Right kidney (tissue), 1 donor: ENCODE results near the gene DRAM1.

ENCODE experiments used
- DNase-seq: peaks from one replicate; pipeline ENCODE4 v3.0.0-alpha.2; 2016

The DRAM1 gene

GRCh38 chr12:101940400-101940950 lies 63.1 kb downstream of the DRAM1 start:
- DNase-seq: no peak

- DNase-seq: no peak
These were observed 64.2 kb downstream of the DRAM1 start for GRCh38 chr12:101941306-101942249.

GRCh38 chr12:101942250-101942605 lies 64.8 kb downstream of the DRAM1 start:
- no peak for DNase-seq

GRCh38 chr12:101945369-101946232 lies 68.2 kb downstream of the DRAM1 start:
- no peak for DNase-seq

GRCh38 chr12:101946233-101946611 lies 68.8 kb downstream of the DRAM1 start:
- no peak for DNase-seq

- no peak for DNase-seq
These were observed 69.9 kb downstream of the DRAM1 start for GRCh38 chr12:101947316-101947715.

- DNase-seq: no peak
These were observed 71.0 kb downstream of the DRAM1 start for GRCh38 chr12:101948365-101948764.

GRCh38 chr12:101951002-101951670 lies 73.8 kb downstream of the DRAM1 start:
- DNase-seq: no peak

GRCh38 chr12:101954113-101954512 lies 76.7 kb downstream of the DRAM1 start:
- DNase-seq: no peak

- no peak for DNase-seq
These were observed 77.3 kb downstream of the DRAM1 start for GRCh38 chr12:101954676-101955075.

- no peak for DNase-seq
These were observed 80.0 kb downstream of the DRAM1 start for GRCh38 chr12:101957252-101957959.

- DNase-seq: no peak
These were observed 82.2 kb downstream of the DRAM1 start for GRCh38 chr12:101959607-101960006.

- no peak for DNase-seq
These were observed 85.1 kb downstream of the DRAM1 start for GRCh38 chr12:101962486-101962885.

- DNase-seq: no peak
These were observed 86.3 kb downstream of the DRAM1 start for GRCh38 chr12:101963697-101964096.

- no peak for DNase-seq
These were observed 89.1 kb downstream of the DRAM1 start for GRCh38 chr12:101966496-101966895.

GRCh38 chr12:101967506-101967905 lies 90.1 kb downstream of the DRAM1 start:
- no peak for DNase-seq

- no peak for DNase-seq
These were observed 91.4 kb downstream of the DRAM1 start for GRCh38 chr12:101968770-101969169.
